GM06990 (cell line): ENCODE measurements around the gene UBE2L3.
"Not testable (repeated sequence)": the region's sequence is repeated elsewhere in the genome, so short reads cannot be mapped to it uniquely, and the experiment has no call there.

ENCODE experiments used
- DNase-seq: peaks from one replicate; pipeline ENCODE4 v3.0.0-alpha.2; 2011; ENCODE audit not compliant: insufficient read length; ENCODE audit errors: extremely low read depth
- H3K27me3 ChIP-seq: replicated peaks from 2 replicates; pipeline ENCODE4 v1.6.0; 2011; ENCODE audit warnings: low read length; ENCODE audit not compliant: control insufficient read depth, insufficient read depth
- H3K36me3 ChIP-seq: 2 replicates; pipeline ENCODE4 v1.5.1; 2011; ENCODE audit warnings: low read length; ENCODE audit not compliant: control insufficient read depth, insufficient read depth
- H3K4me3 ChIP-seq: replicated peaks from 2 replicates; pipeline ENCODE4 v1.5.1; 2011; ENCODE audit warnings: low read depth, mild to moderate bottlenecking, control low read depth, low read length
- TF ChIP-seq, protein P1 (sequence below): IDR thresholded peaks from 2 replicates; pipeline ENCODE4 v1.5.1; 2011; ENCODE audit warnings: low read length, control low read depth, mild to moderate bottlenecking, inconsistent platforms; ENCODE audit not compliant: insufficient read depth, poor library complexity, severe bottlenecking

Gene UBE2L3

DNA sequence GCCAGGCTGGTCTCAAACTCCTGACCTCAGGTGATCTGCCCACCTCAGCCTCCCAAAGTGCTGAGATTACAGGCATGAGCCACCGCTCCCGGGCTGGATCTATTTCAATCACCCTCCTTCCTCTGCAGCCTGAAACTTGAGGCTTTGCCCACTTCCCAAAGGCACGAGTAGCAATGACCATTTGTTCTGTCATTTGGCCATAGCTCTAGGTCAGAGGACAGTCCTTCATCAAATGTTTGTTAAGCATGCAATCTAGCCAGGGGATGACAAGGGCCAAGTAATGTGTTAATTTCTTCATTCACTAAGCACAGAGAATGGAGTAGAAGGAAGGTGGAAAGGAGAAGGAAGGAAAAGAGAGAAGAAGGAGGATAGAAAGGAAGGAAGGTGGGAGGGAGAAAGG, 6.9 kb upstream of the UBE2L3 start:
- H3K4me3 ChIP-seq, H3K27me3 ChIP-seq, DNase-seq, H3K36me3 ChIP-seq: not testable (repeated sequence)

DNA sequence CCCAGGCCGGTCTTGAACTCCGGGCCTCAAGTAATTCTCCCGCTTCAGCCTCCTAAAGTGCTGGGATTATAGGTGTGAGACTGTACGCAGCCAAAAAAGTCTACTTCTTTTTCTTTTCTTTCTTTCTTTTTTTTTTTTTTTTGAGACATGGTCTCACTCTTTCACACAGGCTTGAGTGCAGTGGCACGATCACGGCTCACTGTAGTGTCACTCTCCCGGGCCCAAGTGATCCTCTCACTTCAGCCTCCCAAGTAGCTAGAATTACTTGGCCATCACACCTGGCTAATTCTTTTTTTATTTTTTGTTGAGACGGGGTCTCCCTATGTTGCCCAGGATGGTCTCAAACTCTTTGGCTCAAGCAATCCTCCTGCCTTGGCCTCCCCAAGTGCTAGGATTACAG, 3.6 kb upstream of the UBE2L3 start:
- Histone ChIP-seq H3K27me3 (no peaks in the 10 kb centered on the region), H3K36me3 (no peaks in the 10 kb centered on the region), H3K4me3 (no peak overlapping the region)
- no peak for DNase-seq
- TF ChIP-seq, protein P1, sequence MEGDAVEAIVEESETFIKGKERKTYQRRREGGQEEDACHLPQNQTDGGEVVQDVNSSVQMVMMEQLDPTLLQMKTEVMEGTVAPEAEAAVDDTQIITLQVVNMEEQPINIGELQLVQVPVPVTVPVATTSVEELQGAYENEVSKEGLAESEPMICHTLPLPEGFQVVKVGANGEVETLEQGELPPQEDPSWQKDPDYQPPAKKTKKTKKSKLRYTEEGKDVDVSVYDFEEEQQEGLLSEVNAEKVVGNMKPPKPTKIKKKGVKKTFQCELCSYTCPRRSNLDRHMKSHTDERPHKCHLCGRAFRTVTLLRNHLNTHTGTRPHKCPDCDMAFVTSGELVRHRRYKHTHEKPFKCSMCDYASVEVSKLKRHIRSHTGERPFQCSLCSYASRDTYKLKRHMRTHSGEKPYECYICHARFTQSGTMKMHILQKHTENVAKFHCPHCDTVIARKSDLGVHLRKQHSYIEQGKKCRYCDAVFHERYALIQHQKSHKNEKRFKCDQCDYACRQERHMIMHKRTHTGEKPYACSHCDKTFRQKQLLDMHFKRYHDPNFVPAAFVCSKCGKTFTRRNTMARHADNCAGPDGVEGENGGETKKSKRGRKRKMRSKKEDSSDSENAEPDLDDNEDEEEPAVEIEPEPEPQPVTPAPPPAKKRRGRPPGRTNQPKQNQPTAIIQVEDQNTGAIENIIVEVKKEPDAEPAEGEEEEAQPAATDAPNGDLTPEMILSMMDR, result no peak

DNA sequence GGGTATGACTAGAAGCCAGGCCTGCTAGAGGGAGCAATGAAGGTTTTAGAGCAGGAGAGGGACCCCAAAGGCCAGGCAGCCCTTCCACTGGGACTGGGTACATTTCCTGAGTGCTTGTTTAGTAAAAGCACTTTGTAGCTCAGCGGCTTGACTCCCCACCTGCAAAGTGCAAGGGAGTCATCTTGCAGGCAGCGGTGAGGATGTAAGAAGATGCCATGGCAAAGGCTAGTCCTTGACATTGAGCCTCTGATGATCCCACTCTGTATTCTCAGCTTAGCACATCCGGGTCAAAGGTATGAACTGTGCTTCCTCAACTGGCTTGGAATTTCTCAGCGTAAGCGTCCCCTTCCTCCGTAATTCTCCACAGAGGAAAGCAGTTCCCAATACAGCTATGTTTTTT, 3.1 kb upstream of the UBE2L3 start:
- Histone ChIP-seq H3K4me3 (no peak overlapping the region), H3K36me3 (no peaks in the 10 kb centered on the region), H3K27me3 (no peaks in the 10 kb centered on the region)
- TF ChIP-seq, protein P1, result no peak
- no peak for DNase-seq

DNA sequence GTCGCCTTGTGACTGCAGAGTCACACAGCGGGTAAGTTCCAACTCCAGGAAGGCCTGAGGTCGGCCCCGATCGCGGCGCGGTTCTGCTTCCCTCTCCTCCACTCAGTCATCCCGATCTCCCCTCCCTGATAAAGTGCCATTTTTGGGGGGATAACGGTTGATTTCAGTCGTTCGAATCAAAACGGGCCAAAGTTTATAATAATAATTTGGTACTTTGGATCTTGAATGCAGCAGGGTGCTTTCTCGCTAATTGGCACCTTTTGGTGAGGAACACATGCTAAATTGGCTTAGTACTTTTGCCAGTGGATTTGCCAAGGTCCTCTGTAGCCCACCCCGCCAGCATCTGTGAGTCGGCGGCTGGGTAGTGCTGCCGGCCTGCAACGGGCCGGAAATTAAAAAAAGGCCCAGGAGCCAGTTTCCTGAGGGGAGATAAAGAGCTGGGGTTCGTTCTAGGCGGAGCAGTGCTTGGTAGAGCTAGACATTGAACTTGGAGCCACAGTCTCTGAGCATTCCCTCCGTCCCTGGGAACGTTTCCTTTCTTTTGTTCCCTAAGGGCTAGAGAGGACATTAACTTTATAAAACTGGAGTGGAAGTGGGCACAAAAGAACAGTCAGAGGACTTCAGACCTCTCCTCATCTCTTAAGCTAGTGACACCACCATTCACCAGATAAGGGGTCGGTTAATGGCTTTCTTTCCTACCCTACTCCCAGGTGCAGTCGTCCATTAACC, 997 bp downstream of the UBE2L3 start:
- peak overlapping the region; percentile 88 for H3K4me3 ChIP-seq
- DNase-seq, result no peak
- H3K36me3 ChIP-seq, result peaks cover 4% of the 10 kb centered on the region
- no peaks in the 10 kb centered on the region for H3K27me3 ChIP-seq
- TF ChIP-seq, protein P1, result no peak

DNA sequence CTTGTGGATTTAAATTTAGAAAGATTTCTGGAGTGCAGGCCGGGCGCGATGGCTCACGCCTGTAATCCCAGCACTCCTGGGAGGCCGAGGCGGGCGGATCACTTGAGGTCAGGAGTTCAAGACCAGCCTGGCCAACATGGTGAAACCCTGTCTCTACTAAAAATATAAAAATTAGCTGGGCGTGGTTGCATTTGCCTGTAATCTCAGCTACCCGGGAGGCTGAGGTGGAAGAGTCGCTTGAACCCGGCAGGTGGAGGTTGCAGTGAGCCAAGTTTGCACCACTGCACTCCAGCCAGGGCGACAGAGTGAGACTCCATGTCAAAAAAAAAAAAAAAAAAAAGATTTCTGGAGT, 1.5 kb downstream of the UBE2L3 start:
- H3K36me3 ChIP-seq, H3K27me3 ChIP-seq, DNase-seq: not testable (repeated sequence)
- peak overlapping the region; percentile 88 for H3K4me3 ChIP-seq

DNA sequence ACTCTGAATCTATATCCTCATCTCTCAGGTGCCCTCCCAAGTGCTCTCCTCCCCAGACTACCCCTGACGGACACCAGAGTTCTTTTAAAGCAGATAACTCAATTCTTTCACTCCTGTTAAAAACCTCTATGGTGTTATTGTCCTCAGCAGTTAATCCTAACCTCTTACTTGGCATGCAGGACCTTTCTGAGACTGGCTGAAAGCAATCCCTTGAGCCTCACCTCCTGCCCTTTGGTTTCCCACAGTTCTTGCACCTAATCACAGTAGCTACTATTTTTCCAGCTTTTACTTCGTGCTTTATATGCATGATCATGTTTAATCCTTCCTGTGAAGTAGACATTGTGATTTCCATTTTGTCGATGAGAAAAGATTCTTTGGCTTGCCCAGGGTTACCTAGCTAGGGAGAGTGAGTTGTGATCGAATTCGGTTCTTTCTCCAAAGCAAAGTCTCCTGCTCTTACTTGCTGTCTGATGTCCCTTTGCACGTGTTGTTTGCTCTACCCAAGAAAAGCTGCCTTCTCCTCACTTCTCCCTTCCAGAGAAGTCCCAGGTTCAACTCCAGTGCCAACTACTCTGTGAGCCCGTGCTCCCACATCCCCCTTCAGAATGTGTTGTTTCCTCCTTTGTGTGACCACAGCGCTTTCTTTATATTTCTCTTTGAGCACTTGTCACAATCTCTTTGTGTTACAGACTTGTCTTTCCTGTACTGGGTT, 2.1 kb downstream of the UBE2L3 start:
- TF ChIP-seq, protein P1, result no peak
- H3K27me3 ChIP-seq, result no peaks in the 10 kb centered on the region
- no peak for DNase-seq
- peaks cover 5% of the 10 kb centered on the region for H3K36me3 ChIP-seq
- H3K4me3 ChIP-seq, result peak overlapping the region; percentile 88

DNA sequence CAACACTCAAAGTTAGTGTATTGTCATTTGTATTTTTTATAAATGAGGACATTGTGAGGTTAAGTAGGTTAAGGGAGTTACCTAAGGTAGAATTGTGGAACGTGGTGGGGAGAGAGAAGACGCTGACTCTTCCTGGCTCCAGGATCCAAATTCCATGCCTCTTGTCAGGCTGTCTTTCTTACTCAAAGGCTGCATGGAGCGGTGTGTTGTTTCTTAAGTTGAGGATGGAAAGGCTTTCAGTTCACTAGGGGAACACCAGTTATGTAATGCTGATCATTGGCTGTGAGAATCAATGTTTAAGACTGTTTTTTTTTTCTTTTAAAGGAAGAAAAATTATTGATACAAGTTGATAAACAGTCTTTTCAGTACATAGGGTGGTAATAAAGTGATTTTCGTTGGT, 2.9 kb downstream of the UBE2L3 start:
- DNase-seq, result no peak
- no peak overlapping the region; the same call in 1 of the 2 replicates for H3K4me3 ChIP-seq
- TF ChIP-seq, protein P1, result no peak

More for the DNA sequence above, 2.9 kb downstream of the UBE2L3 start:
- H3K27me3 ChIP-seq, result no peaks in the 10 kb centered on the region
- peaks cover 5% of the 10 kb centered on the region for H3K36me3 ChIP-seq
